ENCODE data around the gene ADAM8.
"Not testable (repeated sequence)": the region's sequence is repeated elsewhere in the genome, so short reads cannot be mapped to it uniquely, and the experiment has no call there.

Gene ADAM8

DNA sequence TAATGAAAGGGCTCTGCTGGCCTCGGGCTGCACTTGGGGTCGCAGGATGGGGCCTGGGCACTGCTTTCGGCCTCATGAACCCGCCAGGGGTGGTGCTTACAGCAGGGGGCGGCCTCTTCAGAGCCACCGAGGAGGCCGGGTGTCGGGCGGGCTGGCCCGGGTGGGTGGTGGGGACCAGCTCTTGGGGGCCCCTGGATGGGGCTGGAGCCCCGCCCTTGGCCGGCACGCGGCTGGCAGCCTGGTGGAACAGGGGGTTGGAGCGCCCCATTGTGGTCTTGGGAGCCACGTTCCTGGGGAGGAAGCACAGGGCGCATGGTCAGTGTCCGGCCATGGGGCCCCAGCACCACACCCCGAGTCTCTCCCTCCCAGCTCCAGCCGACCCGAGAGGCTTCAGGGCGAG is 8.8 kb downstream of the ADAM8 start:
- no peak for DNase-seq (ENCODE audit: low read depth)

DNA sequence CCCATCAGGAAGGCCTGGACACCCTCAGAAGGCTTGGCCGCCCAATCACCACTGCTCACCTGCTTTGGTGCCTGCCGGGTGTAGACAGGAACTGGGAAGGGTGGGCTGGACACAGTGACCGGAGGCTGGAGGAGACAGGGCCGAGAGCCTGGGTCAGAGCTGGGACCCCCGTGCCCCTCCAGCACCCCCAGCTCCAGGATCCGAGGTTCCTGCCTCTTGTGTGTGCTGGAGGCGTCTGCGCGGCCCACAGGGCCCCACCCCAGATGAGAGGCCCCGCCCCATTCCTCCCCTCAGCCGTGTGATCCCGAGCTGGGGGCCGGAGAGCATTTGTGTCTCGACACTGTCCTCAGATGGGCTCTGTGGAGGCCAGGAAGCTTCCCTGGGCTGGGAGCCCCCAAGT is 9.4 kb downstream of the ADAM8 start:
- DNase-seq (ENCODE audit: low read depth): no peak

DNA sequence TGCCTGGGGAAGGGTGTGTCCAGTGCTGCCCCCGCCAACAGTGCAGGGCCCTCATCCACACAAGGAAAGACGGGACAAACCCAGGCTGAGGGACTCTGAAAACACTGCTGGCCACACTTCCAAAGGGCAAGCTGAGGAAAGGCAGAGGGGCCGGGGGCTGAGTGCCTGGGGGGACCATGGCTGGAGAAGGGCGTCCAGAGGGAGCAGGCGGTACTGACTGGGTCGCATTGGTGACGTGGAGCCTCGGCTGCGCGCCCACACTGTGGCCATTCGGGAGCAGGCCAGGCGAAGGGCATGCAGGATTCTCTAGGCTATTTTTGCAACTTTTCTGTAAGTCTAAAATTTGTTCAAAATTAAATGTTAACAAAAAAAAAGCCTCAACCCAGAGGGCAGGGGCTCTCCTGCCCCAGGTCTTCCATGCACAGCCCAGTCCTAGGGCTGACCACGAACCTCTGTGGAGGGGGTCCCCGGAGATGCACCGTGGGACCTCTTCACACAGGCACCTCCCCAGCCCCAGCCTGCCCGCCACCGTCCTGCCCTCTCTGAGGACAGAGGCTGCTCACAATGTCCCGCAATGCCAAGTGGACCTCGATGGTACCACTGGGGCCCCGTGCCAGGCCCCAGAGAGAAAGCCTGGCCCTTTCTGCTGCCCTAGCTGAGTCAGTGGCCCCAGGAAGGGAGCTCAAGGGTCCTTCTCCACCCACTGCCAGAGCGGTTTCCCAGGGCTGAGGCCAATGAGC is 10.4 kb downstream of the ADAM8 start:
- no peak for DNase-seq (ENCODE audit: low read depth)

DNA sequence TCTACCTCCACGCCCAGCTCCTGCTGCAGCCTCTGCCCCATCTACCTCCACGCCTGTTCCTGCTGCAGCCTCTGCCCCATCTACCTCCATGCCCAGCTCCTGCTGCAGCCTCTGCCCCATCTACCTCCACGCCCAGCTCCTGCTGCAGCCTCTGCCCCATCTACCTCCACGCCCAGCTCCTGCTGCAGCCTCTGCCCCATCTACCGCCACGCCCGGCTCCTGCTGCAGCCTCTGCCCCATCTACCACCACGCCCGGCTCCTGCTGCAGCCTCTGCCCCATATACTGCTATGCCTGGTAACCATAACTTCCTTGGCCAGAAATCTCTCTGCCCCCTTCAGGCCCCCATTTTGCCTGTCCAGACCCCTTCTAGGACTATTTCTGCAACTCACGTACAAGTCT is 11.6 kb downstream of the ADAM8 start:
- DNase-seq (ENCODE audit: low read depth): not testable (repeated sequence)

DNA sequence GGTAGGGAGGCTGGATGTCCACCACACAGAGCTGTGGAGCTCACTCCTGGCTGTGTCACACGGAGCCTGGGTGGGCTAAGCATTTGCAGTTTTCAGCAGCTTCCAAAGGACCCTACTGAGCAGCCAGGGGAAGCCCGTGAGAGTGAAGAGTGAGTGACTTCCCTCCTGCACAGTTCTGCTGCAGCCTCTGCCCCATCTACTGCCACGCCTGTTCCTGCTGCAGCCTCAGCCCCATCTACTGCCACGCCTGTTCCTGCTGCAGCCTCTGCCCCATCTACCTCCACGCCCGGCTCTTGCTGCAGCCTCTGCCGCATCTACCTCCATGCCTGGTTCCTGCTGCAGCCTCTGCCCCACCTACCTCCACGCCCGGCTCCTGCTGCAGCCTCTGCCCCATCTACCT is 12.2 kb downstream of the ADAM8 start:
- DNase-seq (ENCODE audit: low read depth): no peak

DNA sequence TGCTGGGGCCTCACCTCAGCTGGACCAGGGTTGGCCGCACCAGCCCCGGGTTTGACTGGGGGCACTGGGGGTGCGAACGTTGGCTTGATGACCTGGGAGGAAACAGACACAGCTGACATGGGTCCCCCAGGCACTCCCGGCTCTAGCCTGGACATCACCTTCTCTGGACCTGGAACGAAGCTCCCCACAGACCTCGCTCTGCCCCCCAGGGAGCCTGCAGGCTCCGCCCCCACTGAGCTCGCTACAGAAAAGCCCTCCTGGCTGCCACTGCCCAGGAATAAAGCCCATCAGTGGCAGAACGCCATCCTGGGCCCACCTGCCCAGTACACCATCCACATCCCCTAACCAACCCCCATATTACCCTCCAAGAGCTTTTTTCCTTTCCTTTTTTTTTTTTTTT is 13.0 kb downstream of the ADAM8 start:
- DNase-seq (ENCODE audit: low read depth): no peak

DNA sequence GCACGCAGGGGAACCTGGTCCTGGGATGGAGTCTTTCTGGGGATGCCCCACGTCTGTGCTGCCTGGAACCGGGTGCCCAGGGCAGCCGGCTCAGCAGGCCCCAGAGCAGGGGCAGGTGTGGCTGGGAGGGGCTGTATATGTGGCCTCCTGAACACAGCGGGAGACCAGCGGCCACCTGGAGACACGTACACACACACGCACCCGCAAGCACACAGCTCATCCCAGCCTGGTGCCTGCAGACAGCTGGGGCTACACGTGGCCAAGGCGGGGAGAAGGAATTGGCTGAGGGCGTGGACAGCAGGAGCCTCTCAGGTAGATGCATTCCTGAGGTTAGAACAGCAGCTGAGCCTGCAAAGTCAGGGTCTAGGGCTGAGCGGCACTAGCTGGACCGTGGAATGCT is 14.0 kb downstream of the ADAM8 start:
- no peak for DNase-seq (ENCODE audit: low read depth)

DNA sequence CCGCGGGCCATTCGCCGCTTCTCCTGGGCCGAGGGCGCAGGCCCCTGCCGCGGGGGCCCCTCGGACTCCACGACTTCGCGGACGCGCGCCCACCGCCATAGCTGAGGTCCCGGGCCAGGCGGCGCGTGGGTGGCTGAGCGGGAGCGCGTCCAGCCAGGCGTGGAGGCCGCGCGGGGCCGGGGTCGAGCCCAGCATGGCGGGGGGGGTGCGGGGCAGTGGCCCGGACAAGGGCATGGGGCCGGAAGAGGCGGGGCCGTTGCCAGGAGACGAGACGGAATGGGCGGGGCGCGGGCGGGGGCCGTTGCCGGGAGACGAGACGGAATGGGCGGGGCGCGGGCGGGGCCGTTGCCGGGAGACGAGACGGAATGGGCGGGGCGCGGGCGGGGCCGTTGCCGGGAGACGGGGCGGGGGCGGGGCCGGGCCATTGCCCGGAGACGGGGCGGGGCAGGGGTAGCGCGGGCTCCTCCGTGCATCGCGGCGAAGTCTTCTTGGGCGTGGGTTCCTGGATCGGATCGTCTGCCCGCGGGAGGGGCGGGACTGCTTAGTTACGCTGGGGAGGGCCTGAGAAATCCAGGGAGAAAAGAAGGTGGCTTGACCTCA is 14.8 kb downstream of the ADAM8 start:
- DNase-seq (ENCODE audit: low read depth): peak; percentile 83

DNA sequence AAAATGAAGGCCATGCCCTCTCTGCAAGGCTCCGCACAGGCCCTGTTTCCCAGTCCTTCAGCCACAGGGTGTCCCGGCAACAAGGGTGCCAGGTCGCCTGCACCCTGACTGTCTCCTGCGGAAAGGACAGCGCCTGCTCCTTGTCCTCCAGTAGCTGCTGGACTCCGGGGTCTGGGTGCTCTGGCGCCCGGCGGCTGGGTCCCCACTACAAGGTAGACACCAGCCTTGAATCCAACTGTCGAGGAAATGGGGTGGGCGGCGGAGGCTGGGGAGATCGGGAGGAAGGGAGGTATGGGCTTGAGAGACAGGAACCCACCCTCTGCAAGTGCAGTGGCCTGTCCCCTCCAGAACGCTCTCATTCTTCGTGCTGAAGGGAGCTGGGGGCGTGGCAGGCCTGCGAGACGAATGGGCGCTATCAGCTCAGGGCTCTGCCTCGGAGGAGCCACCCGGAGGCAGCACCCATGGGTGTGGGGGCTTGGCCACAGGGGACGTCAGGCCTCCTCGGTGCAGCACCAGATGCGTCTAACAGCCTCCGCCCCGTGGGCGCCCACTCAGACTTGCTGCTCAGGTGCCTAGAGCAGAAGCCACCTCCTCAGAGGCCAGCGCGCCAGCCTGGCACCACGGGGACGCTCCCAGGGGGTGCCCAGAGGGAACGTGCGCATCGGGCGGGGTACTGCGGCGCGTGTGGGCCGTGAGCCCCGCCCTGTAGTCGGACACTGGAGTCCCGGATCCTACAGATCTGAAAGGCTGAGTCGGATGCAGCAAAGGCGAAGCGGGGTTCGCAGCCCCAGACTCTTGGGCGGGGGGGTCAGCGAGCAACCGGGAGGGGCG is 15.6 kb downstream of the ADAM8 start:
- peak; percentile 74 for DNase-seq (ENCODE audit: low read depth)

DNA sequence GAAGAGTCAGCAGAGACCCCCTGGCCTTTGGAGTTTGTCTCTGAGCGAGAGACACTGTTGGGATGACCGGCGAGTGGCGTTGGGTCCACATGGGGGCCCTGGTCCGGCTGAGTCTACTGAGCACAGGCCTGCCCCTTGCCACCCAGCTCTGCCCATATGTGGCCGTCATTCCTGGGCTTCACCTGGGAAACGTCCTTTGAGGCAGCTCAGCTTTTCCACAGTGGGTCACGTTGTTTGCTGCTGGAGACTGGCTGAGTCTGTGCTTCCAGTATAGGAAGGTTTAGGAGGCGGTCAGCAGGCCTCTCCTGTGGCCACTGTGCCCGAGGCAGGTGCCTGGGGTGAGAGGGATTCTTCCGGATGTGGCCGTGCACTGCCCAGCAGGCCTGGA is 17.1 kb downstream of the ADAM8 start:
- DNase-seq (ENCODE audit: low read depth): no peak

DNA sequence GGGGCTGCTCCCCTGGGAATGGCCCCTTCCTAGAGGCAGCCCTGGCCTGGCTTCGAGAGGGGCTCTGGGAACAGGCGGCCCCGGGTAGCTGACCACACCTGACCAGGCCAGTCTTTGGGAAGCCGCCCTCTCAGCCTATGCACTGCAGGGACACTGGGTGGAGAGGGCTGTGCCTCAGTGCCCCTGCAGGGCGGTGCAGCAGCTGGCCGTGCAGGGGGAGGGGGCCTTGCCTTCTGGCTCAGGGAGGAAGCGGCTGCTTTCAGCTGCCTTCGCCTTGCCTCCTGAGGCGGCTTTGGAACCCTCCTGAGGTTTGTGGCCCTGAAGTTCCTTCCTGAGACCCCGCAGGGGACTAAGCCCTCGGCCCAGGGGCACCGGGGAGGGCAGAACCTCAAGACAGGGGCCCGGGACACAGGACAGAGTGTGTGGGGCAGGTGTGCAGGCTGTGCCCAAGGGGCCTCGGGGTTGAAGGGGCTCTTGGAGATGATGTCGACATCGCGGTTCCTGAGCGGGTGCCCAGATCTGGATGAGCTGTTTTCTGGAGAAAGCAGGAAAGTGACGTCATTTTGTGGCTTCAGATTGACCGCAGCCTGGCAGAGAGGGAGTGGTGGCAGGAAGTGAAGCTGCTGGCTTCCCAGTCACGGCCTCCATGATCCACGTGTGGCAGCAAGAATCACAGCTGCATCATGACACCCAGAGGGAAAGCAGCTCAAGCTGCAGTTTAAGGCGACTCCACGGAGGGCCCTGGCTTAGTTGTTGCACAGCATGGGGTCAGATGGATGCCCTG is 17.7 kb downstream of the ADAM8 start:
- peak; percentile 87 for DNase-seq (ENCODE audit: low read depth)

DNA sequence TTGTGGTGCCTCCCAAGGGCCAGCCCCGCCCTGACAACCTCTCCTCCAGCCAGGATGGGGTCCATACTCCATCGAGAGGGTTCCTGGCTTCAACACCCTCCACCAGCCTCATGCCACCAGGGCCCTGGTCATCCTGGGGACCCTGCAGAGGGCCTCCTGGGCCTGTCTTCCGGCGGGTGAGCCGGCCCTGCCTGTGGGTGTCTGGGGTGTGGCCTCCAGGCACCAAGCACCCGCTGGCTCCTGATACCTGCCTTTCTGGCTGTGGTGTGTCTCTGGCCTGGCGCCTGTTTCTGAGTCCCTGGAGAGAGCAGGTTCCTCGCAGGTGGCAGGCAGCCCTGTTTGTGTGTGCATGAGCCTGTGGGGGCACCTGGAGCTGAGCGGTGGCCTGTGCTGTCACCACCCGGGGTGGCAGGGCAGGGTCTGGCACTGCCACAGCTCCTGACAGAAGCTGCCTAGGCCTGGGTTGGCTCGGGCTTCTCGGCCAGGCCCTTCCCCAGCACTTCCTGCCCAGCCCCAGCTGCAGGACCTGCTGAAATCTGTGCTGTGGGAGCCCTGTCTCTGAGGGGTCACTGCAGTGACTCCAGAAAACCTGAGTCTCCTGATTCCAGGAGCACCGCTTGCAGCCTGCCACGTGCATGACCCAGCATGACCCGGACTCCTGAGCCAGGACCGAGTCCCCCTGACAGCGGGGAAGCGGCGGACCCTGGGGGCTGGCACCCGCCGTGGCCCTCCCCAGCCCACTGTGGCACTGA is 18.4 kb downstream of the ADAM8 start:
- DNase-seq (ENCODE audit: low read depth): peak; percentile 54

DNA sequence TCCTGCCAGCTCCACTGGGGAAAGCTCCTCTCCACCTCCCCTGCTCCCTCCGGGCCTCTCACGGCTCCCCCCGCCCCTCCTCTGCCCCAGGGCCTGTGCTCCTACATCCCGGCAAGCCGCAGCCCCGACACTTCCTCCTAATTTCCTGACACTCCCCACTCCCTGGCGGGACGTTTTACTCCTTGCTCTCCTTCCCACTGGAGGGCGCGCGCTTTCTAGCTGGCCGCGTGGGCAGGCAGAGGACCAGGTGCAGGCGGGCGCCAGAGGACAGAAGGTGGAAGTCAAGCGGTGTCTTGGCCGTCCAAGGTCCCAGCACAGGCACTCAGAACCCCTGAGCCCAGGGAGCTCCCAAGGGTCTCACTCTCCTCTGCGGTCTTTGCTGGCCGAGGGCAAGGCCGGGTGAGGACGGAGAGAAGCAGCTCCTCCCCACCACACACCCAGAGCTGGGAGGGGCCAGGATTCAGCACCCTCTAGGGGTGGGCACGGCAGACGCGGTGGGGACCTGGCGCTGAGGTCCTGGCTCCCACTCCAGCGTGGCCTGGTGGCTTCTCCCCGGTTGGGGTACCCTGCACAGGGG is 19.1 kb downstream of the ADAM8 start:
- no peak for DNase-seq (ENCODE audit: low read depth)

DNA sequence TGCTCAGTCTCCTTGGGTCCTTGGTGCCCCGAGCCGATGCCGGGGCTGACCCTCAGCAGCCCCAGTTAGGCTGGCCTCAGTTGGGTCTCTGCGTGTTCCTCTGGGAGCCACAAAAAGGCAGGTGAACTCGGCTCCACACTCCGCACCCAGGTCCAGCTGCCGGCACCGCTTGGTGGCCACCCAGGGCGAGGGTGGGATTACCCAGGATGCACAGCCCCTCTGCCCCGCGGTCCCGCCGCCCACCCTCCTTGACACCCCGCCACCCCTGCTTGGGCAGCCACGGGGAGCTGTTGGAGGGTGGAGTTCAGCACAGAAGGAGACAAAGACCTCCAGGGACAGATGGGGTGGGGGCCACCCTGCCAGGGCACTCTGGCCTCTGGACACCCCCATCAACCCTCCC is 21.3 kb downstream of the ADAM8 start:
- no peak for DNase-seq (ENCODE audit: low read depth)

DNA sequence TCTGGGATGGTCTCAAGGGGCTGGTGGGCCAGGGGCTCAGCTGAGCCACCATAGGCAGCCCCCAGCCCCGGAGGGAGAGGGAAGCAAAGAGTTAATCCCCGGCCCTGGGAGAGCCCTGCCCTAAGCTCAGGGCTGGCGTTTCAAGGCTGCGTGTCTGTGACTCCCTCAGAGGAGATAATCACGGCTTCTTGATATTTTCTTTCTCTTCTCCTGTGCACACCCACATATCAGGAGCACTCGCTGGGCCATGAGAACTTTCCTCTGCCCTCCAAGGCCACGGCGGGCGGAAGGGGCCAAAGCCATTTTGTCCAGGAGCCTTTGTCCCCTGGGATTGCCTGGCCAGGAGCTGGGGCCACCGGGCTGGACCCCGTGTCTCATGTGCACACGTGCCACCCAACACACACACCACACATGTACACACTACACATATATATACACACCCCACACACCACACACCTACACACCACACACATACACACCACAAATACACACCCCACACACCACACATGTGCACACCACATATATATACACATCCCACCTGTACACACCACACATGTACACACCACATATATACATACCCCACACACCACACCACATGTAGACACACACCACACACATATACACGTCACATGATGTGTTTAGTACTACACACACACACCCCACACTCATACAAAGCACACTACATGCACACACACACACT is 22.1 kb downstream of the ADAM8 start:
- DNase-seq (ENCODE audit: low read depth): no peak

DNA sequence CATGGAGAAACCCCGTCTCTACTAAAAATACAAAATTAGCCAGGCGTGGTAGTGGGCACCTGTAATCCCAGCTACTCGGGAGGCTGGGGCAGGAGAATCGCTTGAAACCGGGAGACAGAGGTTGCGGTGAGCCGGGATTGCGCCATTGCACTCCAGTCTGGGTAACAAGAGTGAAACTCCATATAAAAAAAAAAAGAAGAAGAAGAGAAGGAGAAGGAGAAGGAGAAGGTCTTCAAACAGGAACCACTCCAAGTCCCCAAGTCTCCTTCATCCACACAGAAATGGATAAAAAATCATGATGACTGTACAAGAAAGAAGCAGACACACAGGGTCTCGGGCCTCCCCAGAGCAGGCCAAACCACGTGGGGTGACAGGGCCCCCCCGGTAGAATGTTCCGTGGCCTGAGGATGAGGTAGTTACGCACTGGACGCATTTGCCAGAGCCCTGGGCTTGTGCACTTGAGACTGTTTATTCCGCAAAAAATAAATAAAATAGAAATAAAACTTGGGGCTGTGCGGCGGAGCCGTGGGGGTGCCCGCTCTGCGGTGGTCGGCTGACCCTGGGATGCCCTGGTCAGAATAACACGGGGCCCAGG is 23.2 kb downstream of the ADAM8 start:
- no peak for DNase-seq (ENCODE audit: low read depth)

DNA sequence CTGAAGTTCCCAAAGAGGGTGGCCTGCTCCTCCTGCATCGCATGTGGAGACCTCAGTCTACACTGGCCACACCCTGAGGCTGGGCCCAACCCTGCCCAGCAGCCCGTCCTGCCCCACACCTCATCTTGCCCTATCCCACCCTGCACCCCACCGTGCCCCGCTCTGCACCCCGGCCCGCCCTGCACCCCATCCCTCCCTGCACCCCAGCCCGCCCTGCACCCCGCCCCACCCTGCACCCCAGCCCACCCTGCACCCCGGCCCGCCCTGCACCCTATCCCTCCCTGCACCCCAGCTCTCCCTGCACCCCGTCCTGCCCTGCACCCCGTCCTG is 24.5 kb downstream of the ADAM8 start:
- DNase-seq (ENCODE audit: low read depth): no peak

DNA sequence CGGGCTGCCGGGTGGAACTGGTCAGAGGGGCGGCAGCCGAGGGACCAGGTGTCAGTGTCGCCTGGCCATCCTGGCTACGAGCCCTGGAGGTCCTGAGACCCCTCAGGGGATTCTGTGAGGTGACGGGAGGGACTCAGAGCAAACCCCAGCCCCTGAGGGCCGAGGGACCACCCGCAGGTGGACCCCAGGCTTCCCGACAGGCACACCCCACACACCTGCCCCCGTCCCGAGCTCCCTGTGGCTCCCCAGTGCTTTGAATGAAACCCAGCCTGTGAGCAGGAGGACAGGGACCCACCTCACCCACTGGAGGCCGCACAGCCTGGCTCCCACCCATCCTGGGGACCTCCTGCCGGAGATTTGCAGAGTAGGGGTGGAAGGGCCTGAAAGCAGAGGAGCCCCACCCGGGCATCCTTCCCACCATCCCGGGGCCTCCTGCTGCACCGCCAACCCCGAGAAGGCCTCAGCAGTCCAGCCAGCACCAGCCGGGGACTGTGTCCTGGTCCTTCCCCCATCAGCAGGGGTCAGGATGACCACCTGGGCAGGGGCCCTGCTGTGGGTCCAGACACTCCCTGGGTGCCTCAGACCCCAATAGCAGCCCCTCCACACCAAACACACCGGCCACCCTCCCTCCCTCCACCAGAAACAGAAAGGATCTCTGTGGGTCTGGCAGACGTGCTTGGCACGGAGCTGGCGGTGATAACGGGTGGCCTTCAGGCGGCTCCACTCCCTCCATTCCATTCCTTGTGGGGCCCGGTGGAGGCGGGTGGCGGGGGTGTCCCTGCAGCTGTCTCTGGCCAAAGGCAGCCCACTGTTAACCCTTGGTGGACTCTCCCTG is 25.1 kb downstream of the ADAM8 start:
- no peak for DNase-seq (ENCODE audit: low read depth)

DNA sequence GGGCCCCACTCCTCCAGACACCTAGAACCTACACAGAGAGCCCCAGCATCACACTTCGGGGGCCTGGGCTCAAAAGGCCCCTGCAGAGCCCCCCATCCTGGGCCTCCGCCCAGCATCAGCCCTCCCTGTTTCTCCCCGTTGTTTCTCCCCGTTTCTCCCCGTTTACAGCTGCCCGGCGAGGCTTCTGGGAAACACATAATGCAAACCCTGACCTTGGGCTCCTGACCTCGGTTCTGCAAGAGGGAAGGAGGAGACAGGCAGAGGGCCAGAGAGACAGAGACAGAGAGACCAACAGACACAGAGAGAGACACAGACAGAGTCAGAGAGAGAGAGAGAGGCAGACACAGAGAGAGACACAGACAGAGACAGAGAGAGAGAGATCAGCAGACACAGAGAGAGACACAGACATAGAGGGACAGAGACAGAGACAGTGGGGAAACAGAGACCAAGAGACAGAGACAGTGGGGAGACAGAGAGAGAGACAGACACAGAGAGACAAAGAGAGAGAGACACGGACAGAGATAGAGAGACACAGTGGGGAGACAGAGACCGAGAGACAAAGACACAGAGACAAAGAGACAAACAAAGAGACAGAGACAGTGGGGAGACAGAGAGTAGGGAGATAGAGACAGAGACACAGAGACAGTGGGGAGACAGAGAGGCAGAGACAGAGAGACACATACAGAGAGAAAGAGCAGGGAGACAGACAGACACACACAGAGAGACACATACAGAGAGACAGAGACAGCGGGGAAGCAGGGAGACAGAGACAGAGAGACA is 26.5 kb downstream of the ADAM8 start:
- no peak for DNase-seq (ENCODE audit: low read depth)
